ACHN (cell line): ENCODE results near the gene PDGFD.

ENCODE experiments used
- DNase-seq: peaks from one replicate; pipeline ENCODE4 v3.0.0-alpha.2; 2015
- in situ Hi-C: cut with HindIII; loops from 2 replicates; pipeline ENCODE4 v1.10.0; 2017; ENCODE audit warnings: low sequenced_read_pairs, low pct_ligation_motif_present, low pct_unique_long_range_greater_than_20kb

Gene PDGFD

GRCh38 chr11:104148074-104148473 lies 15.9 kb downstream of the PDGFD start:
- in situ Hi-C loops: no loop called here
- no peak for DNase-seq

- DNase-seq: no peak
- in situ Hi-C loops: no loop called here
These were observed 17.0 kb downstream of the PDGFD start for GRCh38 chr11:104146943-104147342.

DNA sequence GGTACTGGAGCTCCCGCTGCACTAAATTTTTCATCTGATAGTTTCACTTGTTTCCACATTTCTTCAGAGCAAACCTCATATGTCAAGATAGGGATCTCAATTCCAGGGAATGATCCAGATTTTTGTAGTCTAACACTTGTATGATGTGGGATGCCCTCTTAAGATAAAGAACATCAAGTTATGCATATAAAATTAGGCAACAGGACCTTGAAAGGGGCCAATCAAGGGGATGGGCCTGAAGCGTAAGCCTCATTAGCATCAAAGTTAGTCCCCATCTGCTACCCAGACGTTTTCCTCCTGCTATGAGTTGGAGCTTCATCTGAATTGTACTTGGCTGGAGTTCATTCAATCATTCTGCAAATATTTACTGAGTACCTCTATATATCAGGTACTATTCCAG lies 17.5 kb downstream of the PDGFD start:
- DNase-seq: no peak
- in situ Hi-C loops: no loop called here

- no peak for DNase-seq
- in situ Hi-C loops: no loop called here
These were observed 18.9 kb downstream of the PDGFD start for GRCh38 chr11:104145062-104145461.

- DNase-seq: no peak
- in situ Hi-C loops: no loop called here
These were observed 21.2 kb downstream of the PDGFD start for GRCh38 chr11:104142698-104143097.

DNA sequence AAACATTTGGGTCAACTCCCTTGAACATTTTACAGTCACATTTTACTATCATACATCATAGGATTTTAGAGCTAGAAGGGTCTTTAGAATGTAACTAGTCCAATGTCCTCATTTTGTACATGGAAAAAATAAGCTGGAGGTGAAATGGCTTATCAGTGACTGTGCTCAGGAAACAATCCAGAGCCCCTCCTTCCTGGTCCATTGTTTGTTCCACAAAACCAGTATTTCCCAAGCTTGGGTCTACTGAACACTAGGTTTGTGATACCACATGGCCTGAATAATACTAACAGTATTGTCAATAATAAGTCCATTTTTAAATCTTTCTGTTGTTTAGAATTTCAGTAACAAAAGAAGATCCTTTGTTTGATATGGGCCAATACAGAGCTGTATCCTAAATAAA lies 27.1 kb downstream of the PDGFD start:
- in situ Hi-C loops: no loop called here
- no peak for DNase-seq

DNA sequence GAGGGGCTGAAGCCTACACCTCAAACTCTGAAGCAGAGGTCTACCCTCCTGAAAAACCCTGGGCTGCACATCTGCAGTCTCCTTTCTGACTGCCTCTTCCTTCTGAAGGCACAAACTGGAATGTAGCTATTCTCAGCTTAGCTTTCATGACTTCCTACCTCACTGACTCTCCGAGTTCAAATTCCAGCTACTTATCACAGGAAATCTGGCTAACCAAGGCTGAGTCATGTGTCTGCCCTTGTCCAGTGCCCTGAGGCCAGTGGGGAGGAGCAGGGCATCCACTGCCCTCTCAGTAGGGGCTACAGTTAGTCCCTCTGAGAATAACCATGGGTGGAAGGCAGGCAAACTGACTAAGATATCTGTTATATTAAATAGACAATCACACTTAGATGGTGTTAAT lies 29.2 kb downstream of the PDGFD start:
- DNase-seq: peak; percentile 28
- in situ Hi-C loops: no loop called here

DNA sequence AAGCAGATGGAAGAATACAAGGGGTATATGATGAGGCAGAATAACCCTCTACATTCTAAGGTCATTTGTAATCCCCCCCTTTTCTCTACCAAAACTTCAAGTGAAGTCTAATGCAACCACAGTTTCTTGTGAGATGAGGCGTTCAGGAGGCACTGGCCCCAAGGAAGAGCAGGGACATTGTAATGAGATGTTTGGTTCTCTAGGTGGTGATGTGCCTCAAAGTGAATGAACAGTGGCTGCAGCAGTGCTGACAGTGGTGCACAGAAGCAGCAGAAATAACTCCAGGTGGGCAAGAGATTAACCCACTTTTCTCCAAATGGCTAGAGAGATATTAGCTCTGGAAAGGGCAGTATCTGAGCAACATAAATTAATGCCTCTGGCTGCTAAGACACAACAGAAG lies 33.8 kb downstream of the PDGFD start:
- no peak for DNase-seq
- in situ Hi-C loops: no loop called here

DNA sequence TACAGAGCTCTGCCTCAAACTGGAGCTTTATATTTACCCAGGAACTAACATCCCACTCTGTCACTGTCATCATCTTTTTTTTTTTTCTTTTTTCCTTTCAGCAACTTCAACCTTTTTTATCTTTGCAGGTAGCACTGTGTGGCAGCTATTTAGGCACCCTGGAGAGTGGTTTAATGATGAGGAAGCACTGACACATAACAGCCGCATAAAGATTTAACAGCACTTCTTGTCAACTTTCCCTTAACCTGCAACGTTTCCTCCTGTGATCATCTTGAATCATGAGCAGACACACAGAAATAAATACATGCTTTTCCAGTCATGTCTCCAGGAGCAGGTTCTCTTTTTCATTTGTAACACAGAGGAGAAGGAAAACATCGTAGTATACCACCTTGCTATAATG lies 34.8 kb downstream of the PDGFD start:
- in situ Hi-C loops: no loop called here
- no peak for DNase-seq

DNA sequence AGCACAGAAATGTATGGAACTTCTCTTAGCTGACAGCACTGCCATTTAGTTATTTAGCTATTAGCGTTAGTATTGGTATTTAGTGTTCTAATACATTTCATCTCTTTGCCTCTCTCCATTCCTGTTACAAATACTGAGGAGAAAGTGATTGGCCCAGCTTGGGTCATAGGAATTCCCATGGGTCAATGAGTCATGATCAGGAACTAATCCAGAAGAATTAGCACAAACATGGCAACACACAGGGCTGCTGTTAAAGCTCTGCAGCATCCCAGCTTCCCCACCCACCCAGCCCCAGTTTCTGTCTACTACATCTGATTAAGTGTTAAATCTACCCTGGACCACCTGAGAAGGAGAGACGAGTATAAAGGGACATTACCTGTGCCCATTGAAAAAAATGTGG lies 36.1 kb downstream of the PDGFD start:
- in situ Hi-C loops: no loop called here
- DNase-seq: no peak

DNA sequence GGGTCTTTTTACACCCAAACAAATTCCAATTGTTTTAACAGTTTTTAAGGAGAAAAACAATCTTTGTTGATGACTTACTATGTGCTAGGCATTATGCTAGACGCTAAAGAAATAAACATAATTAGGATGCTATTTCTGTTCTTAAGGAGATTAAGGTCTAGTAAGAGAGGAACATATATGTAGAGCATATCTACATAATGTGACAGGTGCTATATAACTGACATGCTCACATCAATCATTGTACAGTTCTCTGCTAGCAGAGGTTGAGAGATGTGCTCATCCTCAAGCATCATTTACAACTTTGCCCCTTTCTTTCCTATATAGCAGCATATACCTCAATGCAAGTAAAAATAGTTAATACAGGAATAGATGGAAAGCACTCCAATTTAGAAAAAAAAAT lies 37.5 kb downstream of the PDGFD start:
- in situ Hi-C loops: no loop called here
- no peak for DNase-seq

- DNase-seq: no peak
- in situ Hi-C loops: no loop called here
These were observed 39.0 kb downstream of the PDGFD start for GRCh38 chr11:104124979-104125378.

- in situ Hi-C loops: no loop called here
- DNase-seq: no peak
These were observed 41.1 kb downstream of the PDGFD start for GRCh38 chr11:104122836-104123235.

DNA sequence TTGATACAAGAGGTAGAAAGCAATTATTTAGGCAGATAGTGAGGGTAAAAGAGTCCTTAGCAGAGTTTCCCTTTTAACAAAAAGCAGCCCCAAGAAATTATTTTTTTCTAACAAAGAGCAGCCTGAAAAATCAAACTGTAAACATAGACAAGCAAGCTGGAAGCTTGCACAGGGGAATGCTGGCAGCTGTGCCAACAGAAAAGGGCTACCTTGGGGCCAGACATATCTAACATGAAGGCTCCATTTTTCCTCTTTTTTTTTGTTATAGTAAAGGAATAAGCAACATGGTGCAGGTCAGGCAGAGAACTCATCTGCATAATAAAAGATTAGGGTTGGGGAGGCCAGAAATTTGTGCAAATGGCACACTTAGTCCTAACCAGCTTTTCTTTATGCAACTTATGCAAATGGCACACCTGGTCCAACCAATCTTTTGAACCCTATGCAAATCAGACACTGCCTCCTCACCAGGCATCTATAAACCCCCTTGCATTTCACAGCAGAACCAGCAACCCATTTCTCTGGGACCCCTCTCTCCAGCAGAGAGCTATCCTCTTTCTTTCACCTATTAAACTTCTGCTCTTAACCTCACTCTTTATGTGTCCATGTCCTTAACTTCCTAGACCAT lies 41.8 kb downstream of the PDGFD start:
- no peak for DNase-seq
- in situ Hi-C loops: no loop called here

DNA sequence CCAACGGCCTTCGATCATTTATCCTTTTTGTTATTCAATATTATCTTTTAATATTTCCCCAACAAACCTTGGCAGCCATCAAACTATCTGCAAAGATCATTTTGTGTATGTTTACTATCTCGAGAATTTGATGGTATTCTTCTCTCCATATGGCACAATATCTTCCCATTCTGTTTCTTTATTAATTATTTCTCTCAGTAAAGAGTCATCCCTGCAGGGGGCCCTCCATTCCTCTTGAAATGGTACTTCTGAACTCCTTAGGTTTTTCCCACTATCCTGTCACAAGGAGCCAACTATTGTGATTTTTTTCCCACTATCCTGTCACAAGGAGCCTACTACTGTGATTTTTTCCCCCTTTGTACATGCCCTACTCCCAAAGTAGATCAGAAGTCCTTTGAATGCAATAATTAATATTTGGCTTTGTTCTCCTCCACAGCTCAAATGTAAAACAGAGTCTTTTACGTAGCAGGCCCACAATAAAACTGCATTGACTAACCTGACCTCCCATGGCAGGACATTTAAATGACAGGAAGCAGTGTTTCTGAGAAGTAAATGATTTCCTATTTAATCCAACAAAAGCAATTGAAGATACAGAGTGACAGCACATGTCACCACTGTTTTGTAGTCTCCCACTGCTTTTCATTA lies 43.3 kb downstream of the PDGFD start:
- in situ Hi-C loops: no loop called here
- DNase-seq: peak; percentile 4

DNA sequence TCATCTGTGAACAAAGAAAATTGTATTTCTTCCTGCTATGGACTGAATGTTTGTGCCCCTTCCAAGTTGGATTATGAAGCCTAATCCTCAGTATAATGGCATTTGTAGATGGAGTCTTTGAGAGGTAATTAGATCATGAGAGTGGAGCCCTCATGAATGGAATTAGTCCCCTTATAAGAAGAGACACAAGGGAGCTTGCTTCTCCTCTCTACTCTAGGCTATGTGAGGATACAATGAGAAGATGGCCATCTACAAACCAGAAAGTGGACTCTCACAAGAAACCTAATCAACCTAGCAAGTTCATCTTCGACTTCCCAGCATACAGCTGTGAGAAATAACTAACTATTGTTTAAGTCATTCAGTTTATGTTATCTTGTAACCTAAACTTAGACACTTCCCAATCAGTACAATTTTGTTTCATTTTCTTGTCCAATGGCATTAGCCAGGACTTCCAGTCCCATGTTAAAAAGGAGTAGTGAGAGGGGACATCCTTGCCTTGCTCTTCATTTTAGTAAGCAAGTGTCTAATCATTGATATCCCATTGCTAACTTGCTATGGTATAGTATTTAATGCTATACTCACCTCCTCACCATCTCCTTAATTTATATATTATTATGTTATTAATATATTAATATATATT lies 45.7 kb downstream of the PDGFD start:
- in situ Hi-C loops: no loop called here

DNA sequence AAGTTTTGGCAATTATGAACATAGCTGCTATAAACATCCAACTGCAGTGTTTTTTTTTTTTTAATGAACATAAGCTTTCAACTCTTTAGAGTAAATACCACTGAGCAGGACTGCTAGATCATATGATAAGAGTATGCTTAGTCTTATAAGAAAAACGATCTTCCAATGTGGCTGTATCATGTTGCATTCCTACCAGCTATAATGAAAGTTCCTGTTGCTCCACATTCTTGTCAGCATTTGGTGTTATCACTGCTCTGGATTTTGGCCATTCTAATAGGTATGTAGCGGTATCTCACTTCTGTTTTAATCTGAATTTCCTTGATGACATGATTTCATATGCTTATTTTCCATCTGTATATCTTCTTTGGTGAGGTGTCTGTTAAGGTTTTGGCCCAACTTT lies 50.4 kb downstream of the PDGFD start:
- in situ Hi-C loops: no loop called here

More for the DNA sequence above, 45.7 kb downstream of the PDGFD start:
- DNase-seq: no peak

DNA sequence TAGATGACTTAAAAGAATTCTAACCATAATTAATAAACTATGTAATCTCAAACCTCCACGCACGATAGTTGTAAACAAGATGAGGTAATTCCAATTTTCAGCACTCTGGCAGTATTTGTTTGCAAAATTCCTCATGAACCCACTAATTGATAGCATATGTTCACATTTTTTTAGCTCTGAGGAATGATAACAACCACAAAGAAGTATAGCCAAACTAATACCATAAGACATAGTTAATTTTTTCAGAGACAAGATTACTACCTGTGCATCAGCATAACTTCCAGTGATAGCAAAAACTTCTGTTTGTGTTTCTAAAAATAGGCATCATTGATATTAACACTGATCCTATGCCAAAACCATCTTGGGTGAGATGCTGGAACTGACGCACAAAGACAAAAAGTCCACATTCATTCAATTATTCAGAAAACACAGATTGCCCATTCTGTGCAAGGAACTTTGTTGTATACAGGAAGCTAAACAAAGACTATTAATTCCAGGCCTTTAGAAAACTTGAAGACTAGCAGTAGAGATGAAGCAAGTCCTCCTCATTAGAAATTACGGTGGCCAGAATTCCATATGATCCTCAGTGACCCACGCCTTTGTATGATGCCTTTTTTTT lies 57.7 kb downstream of the PDGFD start:
- DNase-seq: no peak
- in situ Hi-C loops: no loop called here

More for the DNA sequence above, 50.4 kb downstream of the PDGFD start:
- DNase-seq: no peak

- no peak for DNase-seq
- in situ Hi-C loops: no loop called here
These were observed 58.8 kb downstream of the PDGFD start for GRCh38 chr11:104105155-104105554.

DNA sequence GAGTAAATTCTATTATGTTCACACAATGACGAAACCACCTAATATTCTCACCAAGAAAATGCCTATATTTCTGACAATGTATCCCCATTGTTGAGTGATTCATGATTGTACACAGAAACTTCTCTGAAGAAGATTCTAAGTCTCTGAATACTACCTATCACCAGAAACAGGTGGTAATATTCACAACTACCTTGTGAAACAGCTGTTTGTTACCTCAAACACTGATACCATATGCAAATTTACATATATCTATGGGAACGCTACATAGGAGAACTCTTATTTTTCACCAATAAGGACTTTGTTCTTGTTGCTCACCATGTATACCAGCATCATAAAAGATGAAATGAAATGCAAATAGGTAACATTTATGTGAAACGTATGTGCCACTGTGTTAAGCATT lies 59.3 kb downstream of the PDGFD start:
- in situ Hi-C loops: no loop called here
- no peak for DNase-seq
